ENCODE data around the gene ZYG11B.

The ZYG11B gene

GRCh38 chr1:52702886-52703787 is 23.1 kb upstream of the ZYG11B start:
- no peak overlapping the region for H2AK5ac ChIP-seq (ENCODE audit: low read length)
- no peaks in the 10 kb centered on the region for H3K79me1 ChIP-seq (ENCODE audit: low read length)
- H3K27ac ChIP-seq (ENCODE audit: low read depth, low read length) = no peak overlapping the region
- no peaks in the 10 kb centered on the region for H3K4me1 ChIP-seq (ENCODE audit: control insufficient read depth, low read depth, low read length)
- H3K56ac ChIP-seq (ENCODE audit: low read length) = peak overlapping the region; percentile 90
- H4K5ac ChIP-seq (ENCODE audit: low read length) = no peak overlapping the region
- no peak overlapping the region for H2BK120ac ChIP-seq (ENCODE audit: low read depth, low read length)
- no peak overlapping the region for H3K23ac ChIP-seq (ENCODE audit: low read length)
- no peak overlapping the region for H2BK5ac ChIP-seq (ENCODE audit: low read length)
- H3K79me2 ChIP-seq (ENCODE audit: control insufficient read depth, insufficient read depth, low read length) = no peaks in the 10 kb centered on the region
- peak overlapping the region; percentile 76 for H3K9ac ChIP-seq (ENCODE audit: low read length)
- H3K27me3 ChIP-seq (ENCODE audit: insufficient read depth, low read length, poor library complexity) = no peaks in the 10 kb centered on the region
- H2BK15ac ChIP-seq (replicated peaks; ENCODE audit: low read depth) = no peak overlapping the region
- H3K4me3 ChIP-seq (ENCODE audit: low read length) = peak overlapping the region; percentile 57
- H3K36me3 ChIP-seq (ENCODE audit: control insufficient read depth, insufficient read depth, low read length) = no peaks in the 10 kb centered on the region
- no peak overlapping the region for H3K18ac ChIP-seq (ENCODE audit: low read length)
- DNase-seq = peak; percentile 98
- peak overlapping the region; percentile 99 for H3K4me2 ChIP-seq (ENCODE audit: low read length)
- WGBS (ENCODE audit: extremely low coverage, insufficient coverage, low lambda C conversion rate) = no CpG with 5 or more reads among the region's 35 CpGs
- H4K8ac ChIP-seq (ENCODE audit: low read depth, low read length) = no peak overlapping the region
- H3K4ac ChIP-seq (ENCODE audit: low read depth, low read length) = no peak overlapping the region

DNA sequence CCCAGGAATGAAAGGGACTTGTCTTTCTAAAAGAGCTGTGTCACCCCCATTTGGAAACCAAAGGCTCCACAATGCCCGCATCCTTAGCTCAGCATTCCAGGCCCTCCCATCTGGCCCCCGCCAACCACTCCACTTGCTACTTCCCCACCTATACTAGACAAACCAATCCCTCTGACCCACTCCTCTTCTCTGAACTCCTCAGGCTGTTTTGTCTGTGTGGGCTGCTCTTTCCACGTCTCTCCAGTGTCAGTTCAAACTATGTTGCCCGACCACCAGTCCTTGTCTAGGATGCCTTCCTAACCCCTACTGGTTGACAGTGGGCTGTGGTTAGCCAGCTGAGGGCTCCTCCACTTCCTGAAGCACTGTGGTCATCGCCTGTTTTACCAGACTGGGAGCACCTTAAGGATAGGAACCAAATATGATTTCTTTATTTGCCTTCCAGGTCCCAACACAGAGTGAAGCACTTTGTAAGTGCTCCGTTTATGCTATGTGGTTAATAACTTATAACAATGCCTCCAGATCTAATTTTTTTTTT is 20.1 kb upstream of the ZYG11B start:
- Histone ChIP-seq H3K56ac (ENCODE audit: low read length) (no peak overlapping the region), H2BK15ac (replicated peaks; ENCODE audit: low read depth) (no peak overlapping the region), H3K18ac (ENCODE audit: low read length) (no peak overlapping the region), H2AK5ac (ENCODE audit: low read length) (no peak overlapping the region), H3K36me3 (ENCODE audit: control insufficient read depth, insufficient read depth, low read length) (no peaks in the 10 kb centered on the region), H3K79me1 (ENCODE audit: low read length) (no peaks in the 10 kb centered on the region), H3K27ac (ENCODE audit: low read depth, low read length) (no peak overlapping the region), H3K4ac (ENCODE audit: low read depth, low read length) (no peak overlapping the region), H3K79me2 (ENCODE audit: control insufficient read depth, insufficient read depth, low read length) (no peaks in the 10 kb centered on the region), H4K5ac (ENCODE audit: low read length) (no peak overlapping the region), H3K4me2 (ENCODE audit: low read length) (no peak overlapping the region), H3K9ac (ENCODE audit: low read length) (no peak overlapping the region), H3K27me3 (ENCODE audit: insufficient read depth, low read length, poor library complexity) (no peaks in the 10 kb centered on the region), H4K8ac (ENCODE audit: low read depth, low read length) (no peak overlapping the region), H3K4me1 (ENCODE audit: control insufficient read depth, low read depth, low read length) (no peaks in the 10 kb centered on the region), H3K23ac (ENCODE audit: low read length) (no peak overlapping the region), H2BK5ac (ENCODE audit: low read length) (no peak overlapping the region), H3K4me3 (ENCODE audit: low read length) (no peak overlapping the region), H2BK120ac (ENCODE audit: low read depth, low read length) (no peak overlapping the region)
- WGBS (ENCODE audit: extremely low coverage, insufficient coverage, low lambda C conversion rate) = no CpG with 5 or more reads among the region's 6 CpGs
- no peak for DNase-seq

GRCh38 chr1:52706941-52707926 is 19.0 kb upstream of the ZYG11B start:
- H3K79me1 ChIP-seq (ENCODE audit: low read length) = no peaks in the 10 kb centered on the region
- H3K4me1 ChIP-seq (ENCODE audit: control insufficient read depth, low read depth, low read length) = no peaks in the 10 kb centered on the region
- no peak overlapping the region for H2BK5ac ChIP-seq (ENCODE audit: low read length)
- no peak overlapping the region for H2AK5ac ChIP-seq (ENCODE audit: low read length)
- H3K79me2 ChIP-seq (ENCODE audit: control insufficient read depth, insufficient read depth, low read length) = no peaks in the 10 kb centered on the region
- no peak overlapping the region for H3K4ac ChIP-seq (ENCODE audit: low read depth, low read length)
- no CpG with 5 or more reads among the region's 18 CpGs for WGBS (ENCODE audit: extremely low coverage, insufficient coverage, low lambda C conversion rate)
- no peak overlapping the region for H3K4me2 ChIP-seq (ENCODE audit: low read length)
- H3K18ac ChIP-seq (ENCODE audit: low read length) = no peak overlapping the region
- no peak overlapping the region for H4K5ac ChIP-seq (ENCODE audit: low read length)
- H4K8ac ChIP-seq (ENCODE audit: low read depth, low read length) = no peak overlapping the region
- H3K27me3 ChIP-seq (ENCODE audit: insufficient read depth, low read length, poor library complexity) = no peaks in the 10 kb centered on the region
- no peak overlapping the region for H3K56ac ChIP-seq (ENCODE audit: low read length)
- H3K27ac ChIP-seq (ENCODE audit: low read depth, low read length) = no peak overlapping the region
- no peaks in the 10 kb centered on the region for H3K36me3 ChIP-seq (ENCODE audit: control insufficient read depth, insufficient read depth, low read length)
- no peak overlapping the region for H2BK15ac ChIP-seq (replicated peaks; ENCODE audit: low read depth)
- no peak overlapping the region for H3K9ac ChIP-seq (ENCODE audit: low read length)
- no peak for DNase-seq
- no peak overlapping the region for H3K4me3 ChIP-seq (ENCODE audit: low read length)
- no peak overlapping the region for H3K23ac ChIP-seq (ENCODE audit: low read length)
- no peak overlapping the region for H2BK120ac ChIP-seq (ENCODE audit: low read depth, low read length)

- Histone ChIP-seq H4K5ac (ENCODE audit: low read length) (no peak overlapping the region), H3K27me3 (ENCODE audit: insufficient read depth, low read length, poor library complexity) (no peaks in the 10 kb centered on the region), H3K79me2 (ENCODE audit: control insufficient read depth, insufficient read depth, low read length) (no peaks in the 10 kb centered on the region), H3K4me1 (ENCODE audit: control insufficient read depth, low read depth, low read length) (no peaks in the 10 kb centered on the region), H2BK120ac (ENCODE audit: low read depth, low read length) (no peak overlapping the region), H3K23ac (ENCODE audit: low read length) (no peak overlapping the region), H4K8ac (ENCODE audit: low read depth, low read length) (no peak overlapping the region), H3K27ac (ENCODE audit: low read depth, low read length) (no peak overlapping the region), H3K36me3 (ENCODE audit: control insufficient read depth, insufficient read depth, low read length) (no peaks in the 10 kb centered on the region), H3K9ac (ENCODE audit: low read length) (no peak overlapping the region), H3K4me2 (ENCODE audit: low read length) (no peak overlapping the region), H3K79me1 (ENCODE audit: low read length) (no peaks in the 10 kb centered on the region), H2AK5ac (ENCODE audit: low read length) (no peak overlapping the region), H3K18ac (ENCODE audit: low read length) (no peak overlapping the region), H2BK15ac (replicated peaks; ENCODE audit: low read depth) (no peak overlapping the region), H2BK5ac (ENCODE audit: low read length) (no peak overlapping the region), H3K4me3 (ENCODE audit: low read length) (no peak overlapping the region), H3K56ac (ENCODE audit: low read length) (no peak overlapping the region), H3K4ac (ENCODE audit: low read depth, low read length) (no peak overlapping the region)
- no peak for DNase-seq
- WGBS (ENCODE audit: extremely low coverage, insufficient coverage, low lambda C conversion rate) = no CpG with 5 or more reads among the region's 5 CpGs
Measured at GRCh38 chr1:52707927-52708655, 18.2 kb upstream of the ZYG11B start.

DNA sequence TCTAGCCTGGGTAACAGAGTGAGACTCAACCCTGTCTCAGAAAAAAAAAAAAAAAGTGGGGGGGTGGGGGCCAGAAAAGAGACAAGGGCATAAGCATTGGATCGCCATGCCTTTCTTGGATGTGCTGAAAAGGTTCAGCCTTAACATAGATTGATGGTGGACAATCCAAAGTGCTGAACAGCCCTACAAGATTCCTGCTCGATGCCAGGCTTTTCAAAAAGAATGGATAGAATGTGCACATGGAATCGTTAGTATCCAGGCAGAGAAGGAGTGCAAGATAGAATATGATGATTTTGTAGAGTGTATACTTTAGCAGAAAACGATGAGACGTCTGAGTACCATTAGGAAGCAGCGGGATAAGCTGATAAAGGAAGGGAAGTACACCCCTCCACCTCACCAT is 17.2 kb upstream of the ZYG11B start:
- Histone ChIP-seq H3K4me1 (ENCODE audit: control insufficient read depth, low read depth, low read length) (no peaks in the 10 kb centered on the region), H3K36me3 (ENCODE audit: control insufficient read depth, insufficient read depth, low read length) (no peaks in the 10 kb centered on the region), H3K56ac (ENCODE audit: low read length) (no peak overlapping the region), H3K79me2 (ENCODE audit: control insufficient read depth, insufficient read depth, low read length) (no peaks in the 10 kb centered on the region), H3K4me2 (ENCODE audit: low read length) (no peak overlapping the region), H3K4ac (ENCODE audit: low read depth, low read length) (no peak overlapping the region), H3K4me3 (ENCODE audit: low read length) (no peak overlapping the region), H2BK120ac (ENCODE audit: low read depth, low read length) (no peak overlapping the region), H3K18ac (ENCODE audit: low read length) (no peak overlapping the region), H3K27ac (ENCODE audit: low read depth, low read length) (no peak overlapping the region), H2AK5ac (ENCODE audit: low read length) (no peak overlapping the region), H4K5ac (ENCODE audit: low read length) (no peak overlapping the region), H3K9ac (ENCODE audit: low read length) (no peak overlapping the region), H2BK15ac (replicated peaks; ENCODE audit: low read depth) (no peak overlapping the region), H4K8ac (ENCODE audit: low read depth, low read length) (no peak overlapping the region), H3K79me1 (ENCODE audit: low read length) (no peaks in the 10 kb centered on the region), H3K23ac (ENCODE audit: low read length) (no peak overlapping the region), H3K27me3 (ENCODE audit: insufficient read depth, low read length, poor library complexity) (no peaks in the 10 kb centered on the region), H2BK5ac (ENCODE audit: low read length) (no peak overlapping the region)
- WGBS (ENCODE audit: extremely low coverage, insufficient coverage, low lambda C conversion rate) = no CpG with 5 or more reads among the region's 6 CpGs
- no peak for DNase-seq

Measured in mesendoderm (in vitro differentiated cells).